ENCODE results near the gene FBXL16. TPM values are rescaled to one million over a fixed set of nuclear protein-coding genes. Genes with fewer than 3 reads are reported as not detected.

FBXL16 gene
- total and polyA plus RNA-seq, 2 donors (not counting 3 experiments of a cell fraction or from before 2014, with no cell fraction given), result 0.07 to 0.22 TPM

GRCh38 chr16:680625-680945 is 25.0 kb downstream of the FBXL16 start:
- Histone ChIP-seq H3K4me1 (ENCODE audit: control insufficient read depth, extremely low read depth, insufficient read depth, low read length) (peaks cover 20% of the 10 kb centered on the region), H3K4me2 (ENCODE audit: insufficient read depth, low read length) (peak overlapping the region; percentile 66), H3K9me1 (replicated peaks; ENCODE audit: control insufficient read depth, extremely low read depth, insufficient read depth, low read length) (no peaks in the 10 kb centered on the region), H3K79me2 (ENCODE audit: control insufficient read depth, insufficient read depth, low read length) (peaks cover 31% of the 10 kb centered on the region), H3K4me3 (replicated peaks in 1 of 3; ENCODE audit: insufficient read depth in 1 of 3, low read depth in 1 of 3, low read length in 3 of 3) (peak overlapping the region; percentile 68 to 83 (median 71)), H3K27me3 (ENCODE audit: control insufficient read depth in 2 of 2, insufficient read depth in 2 of 2, low read length in 2 of 2) (no peaks in the 10 kb centered on the region), H2AFZ (ENCODE audit: low read depth, low read length) (no peak overlapping the region), H3K9ac (replicated peaks; ENCODE audit: extremely low read depth, insufficient read depth, low read length) (peak overlapping the region; percentile 49), H3K27ac (ENCODE audit: insufficient read depth, low read depth, low read length) (peak overlapping the region; percentile 31), H3K36me3 (ENCODE audit: control insufficient read depth in 2 of 2, extremely low read depth in 1 of 2, insufficient read depth in 2 of 2, low read length in 2 of 2) (peaks cover 7 to 14% of the 10 kb centered on the region in 2 experiments), H4K20me1 (replicated peaks; ENCODE audit: control insufficient read depth, extremely low read depth, insufficient read depth, low read length) (no peaks in the 10 kb centered on the region), H3K9me3 (replicated peaks; ENCODE audit: control insufficient read depth, insufficient read depth, low read length) (no peaks in the 10 kb centered on the region)
- dilution Hi-C loops (cut with MboI; ENCODE audit: extremely low pct_ligation_motif_present, low sequenced_read_pairs), result no loop called here
- no peak for DNase-seq (ENCODE audit: low read depth, low spot score)
- no peak for TF ChIP-seq JUN (IDR thresholded peaks at IDR 0.05; ENCODE audit: borderline replicate concordance, insufficient read depth, insufficient read length, low read depth)
- no peak for TF ChIP-seq FOS (IDR thresholded peaks at IDR 0.05; ENCODE audit: borderline replicate concordance, insufficient read depth, low read length)
- TF ChIP-seq MYC (IDR thresholded peaks at IDR 0.05; ENCODE audit: low read depth, low read length), result no peak
- TF ChIP-seq GATA2 (IDR thresholded peaks at IDR 0.05; ENCODE audit: insufficient read depth, insufficient read length, low read depth, low read length), result no peak
- TF ChIP-seq CTCF (IDR thresholded peaks at IDR 0.05; ENCODE audit: extremely low read depth in 1 of 2, insufficient read depth in 1 of 2, low read depth in 1 of 2, low read length in 2 of 2), result no peak
- no peak for TF ChIP-seq EZH2 (IDR thresholded peaks at IDR 0.05; ENCODE audit: borderline replicate concordance, low read depth, low read length, severe bottlenecking)
- peak; percentile 6 for TF ChIP-seq POLR2A (IDR thresholded peaks at IDR 0.05; ENCODE audit: low read depth, low read length)
- CTCF ChIA-PET, result interaction anchor here (0.7 to 1.8 kb wide), 5 partner anchors 12 to 101 kb away, joined by 3 to 5 read pairs (median 4); no protein-coding TSS in a partner anchor
- POLR2A ChIA-PET, result interaction anchor here (0.9 kb wide), 1 partner anchor 10 kb away, joined by 5 read pairs; the partner anchor contains the start of gene WDR24
- intact Hi-C loops (cut with micrococcal nuclease), result no loop called here
- BruUV-seq (replicated peaks), result no TSS peak
- no peak for FAIRE-seq
